HAP-1 (cell line): Measurements from ENCODE around the gene STK32B.

ENCODE experiments used
- DNase-seq, 2 experiments: peaks; one replicate each; pipeline ENCODE4 v3.0.0-alpha.2; 2016 to 2020; ENCODE audit warnings: low spot score in 2 of 2
- H3K27me3 ChIP-seq: fragments of 250-450 bp; sonication (Bioruptor Pico); 2 replicates; pipeline ENCODE4 v1.5.1; 2020; ENCODE audit warnings: low read depth, mild to moderate bottlenecking, moderate library complexity
- H3K36me3 ChIP-seq: fragments of 250-450 bp; sonication (Bioruptor Pico); replicated peaks from 2 replicates; pipeline ENCODE4 v1.5.1; 2020; ENCODE audit warnings: mild to moderate bottlenecking
- H3K4me1 ChIP-seq: fragments of 250-450 bp; sonication (Bioruptor Pico); 2 replicates; pipeline ENCODE4 v1.5.1; 2020; ENCODE audit warnings: mild to moderate bottlenecking
- H3K4me3 ChIP-seq: fragments of 250-450 bp; sonication (Bioruptor Pico); 2 replicates; pipeline ENCODE4 v1.5.1; 2020; ENCODE audit warnings: mild to moderate bottlenecking, moderate library complexity
- H3K9me3 ChIP-seq: fragments of 250-450 bp; sonication (Bioruptor Pico); 2 replicates; pipeline ENCODE4 v1.5.1; 2020; ENCODE audit warnings: mild to moderate bottlenecking, moderate library complexity
- in situ Hi-C: fragments of 300-500 bp; cut with MboI; formaldehyde crosslinking; loops from 3 replicates; pipeline ENCODE4 v1.14.3; 2020; ENCODE audit warnings: low sequenced_read_pairs, inconsistent platforms, mixed read lengths

The STK32B gene

GRCh38 chr4:5409237-5409636, 358.0 kb downstream of the STK32B start:
- H3K9me3 ChIP-seq, result no peaks in the 10 kb centered on the region
- in situ Hi-C loops, result no loop called here
- H3K4me3 ChIP-seq, result no peak overlapping the region
- no peak for DNase-seq
- H3K27me3 ChIP-seq, result no peaks in the 10 kb centered on the region
- H3K36me3 ChIP-seq, result no peaks in the 10 kb centered on the region
- H3K4me1 ChIP-seq, result no peaks in the 10 kb centered on the region

GRCh38 chr4:5409972-5410618, 358.8 kb downstream of the STK32B start:
- no peak for DNase-seq
- no peaks in the 10 kb centered on the region for H3K9me3 ChIP-seq
- H3K4me1 ChIP-seq, result no peaks in the 10 kb centered on the region
- H3K4me3 ChIP-seq, result no peak overlapping the region
- no peaks in the 10 kb centered on the region for H3K36me3 ChIP-seq
- in situ Hi-C loops, result no loop called here
- H3K27me3 ChIP-seq, result no peaks in the 10 kb centered on the region

GRCh38 chr4:5412296-5412695, 361.0 kb downstream of the STK32B start:
- in situ Hi-C loops, result no loop called here
- H3K36me3 ChIP-seq, result no peaks in the 10 kb centered on the region
- no peaks in the 10 kb centered on the region for H3K4me1 ChIP-seq
- no peak for DNase-seq
- no peak overlapping the region for H3K4me3 ChIP-seq
- H3K9me3 ChIP-seq, result no peaks in the 10 kb centered on the region
- H3K27me3 ChIP-seq, result no peaks in the 10 kb centered on the region

GRCh38 chr4:5412751-5413150, 361.5 kb downstream of the STK32B start:
- in situ Hi-C loops, result no loop called here
- Histone ChIP-seq H3K4me1 (no peaks in the 10 kb centered on the region), H3K36me3 (no peaks in the 10 kb centered on the region), H3K4me3 (no peak overlapping the region), H3K27me3 (no peaks in the 10 kb centered on the region), H3K9me3 (no peaks in the 10 kb centered on the region)
- DNase-seq, result no peak

- Histone ChIP-seq H3K27me3 (no peaks in the 10 kb centered on the region), H3K4me3 (no peak overlapping the region), H3K9me3 (no peaks in the 10 kb centered on the region), H3K4me1 (no peaks in the 10 kb centered on the region), H3K36me3 (no peaks in the 10 kb centered on the region)
- in situ Hi-C loops, result no loop called here
- DNase-seq, result no peak
These were observed 365.4 kb downstream of the STK32B start for GRCh38 chr4:5416637-5417036.

- H3K4me3 ChIP-seq, result no peak overlapping the region
- H3K36me3 ChIP-seq, result no peaks in the 10 kb centered on the region
- no peaks in the 10 kb centered on the region for H3K27me3 ChIP-seq
- H3K9me3 ChIP-seq, result no peaks in the 10 kb centered on the region
- DNase-seq, result no peak
- H3K4me1 ChIP-seq, result no peaks in the 10 kb centered on the region
- in situ Hi-C loops, result no loop called here
These were observed 369.0 kb downstream of the STK32B start for GRCh38 chr4:5420266-5420665.

GRCh38 chr4:5421416-5421815, 370.1 kb downstream of the STK32B start:
- H3K9me3 ChIP-seq, result no peaks in the 10 kb centered on the region
- in situ Hi-C loops, result no loop called here
- H3K4me3 ChIP-seq, result no peak overlapping the region

GRCh38 chr4:5422195-5422594, 370.9 kb downstream of the STK32B start:
- in situ Hi-C loops, result no loop called here
- no peak overlapping the region for H3K4me3 ChIP-seq
- no peak for DNase-seq
- no peaks in the 10 kb centered on the region for H3K36me3 ChIP-seq
- no peaks in the 10 kb centered on the region for H3K4me1 ChIP-seq
- H3K27me3 ChIP-seq, result no peaks in the 10 kb centered on the region; the same call in 1 of the 2 replicates
- H3K9me3 ChIP-seq, result no peaks in the 10 kb centered on the region

More at GRCh38 chr4:5421416-5421815, 370.1 kb downstream of the STK32B start:
- no peak for DNase-seq
- no peaks in the 10 kb centered on the region for H3K27me3 ChIP-seq
- H3K4me1 ChIP-seq, result no peaks in the 10 kb centered on the region
- no peaks in the 10 kb centered on the region for H3K36me3 ChIP-seq

GRCh38 chr4:5423670-5424069, 372.4 kb downstream of the STK32B start:
- no peaks in the 10 kb centered on the region for H3K4me1 ChIP-seq
- in situ Hi-C loops, result no loop called here
- H3K4me3 ChIP-seq, result no peak overlapping the region
- DNase-seq, result no peak
- H3K27me3 ChIP-seq, result no peaks in the 10 kb centered on the region; the same call in 1 of the 2 replicates
- no peaks in the 10 kb centered on the region for H3K9me3 ChIP-seq
- H3K36me3 ChIP-seq, result no peaks in the 10 kb centered on the region

GRCh38 chr4:5424211-5424610, 372.9 kb downstream of the STK32B start:
- Histone ChIP-seq H3K36me3 (no peaks in the 10 kb centered on the region), H3K4me1 (no peaks in the 10 kb centered on the region), H3K27me3 (no peaks in the 10 kb centered on the region; the same call in 1 of the 2 replicates), H3K9me3 (no peaks in the 10 kb centered on the region), H3K4me3 (no peak overlapping the region)
- no peak for DNase-seq
- in situ Hi-C loops, result no loop called here

GRCh38 chr4:5424901-5425300, 373.6 kb downstream of the STK32B start:
- in situ Hi-C loops, result no loop called here
- H3K4me3 ChIP-seq, result no peak overlapping the region
- H3K36me3 ChIP-seq, result no peaks in the 10 kb centered on the region
- DNase-seq, result no peak
- no peaks in the 10 kb centered on the region for H3K4me1 ChIP-seq
- no peaks in the 10 kb centered on the region for H3K9me3 ChIP-seq
- H3K27me3 ChIP-seq, result no peaks in the 10 kb centered on the region; the same call in 1 of the 2 replicates

GRCh38 chr4:5429747-5430146, 378.5 kb downstream of the STK32B start:
- in situ Hi-C loops, result no loop called here
- H3K4me3 ChIP-seq, result no peak overlapping the region
- H3K27me3 ChIP-seq, result no peaks in the 10 kb centered on the region; the same call in 1 of the 2 replicates
- H3K36me3 ChIP-seq, result no peaks in the 10 kb centered on the region
- DNase-seq, result no peak
- no peaks in the 10 kb centered on the region for H3K4me1 ChIP-seq
- H3K9me3 ChIP-seq, result no peaks in the 10 kb centered on the region

- H3K9me3 ChIP-seq, result no peaks in the 10 kb centered on the region
- H3K4me1 ChIP-seq, result no peaks in the 10 kb centered on the region
- H3K4me3 ChIP-seq, result no peak overlapping the region
- in situ Hi-C loops, result no loop called here
- H3K36me3 ChIP-seq, result no peaks in the 10 kb centered on the region
- no peaks in the 10 kb centered on the region for H3K27me3 ChIP-seq
- no peak for DNase-seq
These were observed 381.9 kb downstream of the STK32B start for GRCh38 chr4:5433196-5433595.

- no peaks in the 10 kb centered on the region for H3K9me3 ChIP-seq
- no peaks in the 10 kb centered on the region for H3K36me3 ChIP-seq
- H3K4me3 ChIP-seq, result no peak overlapping the region
- H3K4me1 ChIP-seq, result no peaks in the 10 kb centered on the region
- no peaks in the 10 kb centered on the region for H3K27me3 ChIP-seq
- in situ Hi-C loops, result no loop called here
- no peak for DNase-seq
These were observed 383.9 kb downstream of the STK32B start for GRCh38 chr4:5435201-5435600.

- Histone ChIP-seq H3K36me3 (no peaks in the 10 kb centered on the region), H3K4me1 (no peaks in the 10 kb centered on the region), H3K9me3 (no peaks in the 10 kb centered on the region), H3K4me3 (no peak overlapping the region), H3K27me3 (no peaks in the 10 kb centered on the region)
- in situ Hi-C loops, result no loop called here
- DNase-seq, result no peak
These were observed 384.5 kb downstream of the STK32B start for GRCh38 chr4:5435823-5436222.
